ENCODE results near the gene AVP.

- no peak for TF ChIP-seq ZNF384 (IDR thresholded peaks at IDR 0.05)
- TF ChIP-seq BHLHE40 (IDR thresholded peaks at IDR 0.05; ENCODE audit: borderline replicate concordance): no peak
- no peak for TF ChIP-seq FOXA1 (IDR thresholded peaks at IDR 0.05)
- TF ChIP-seq FOXK2 (IDR thresholded peaks at IDR 0.05): no peak
- no peak for TF ChIP-seq ELF4 (IDR thresholded peaks at IDR 0.05)
Observed at GRCh38 chr20:3111995-3112394, 27.5 kb upstream of the AVP start.

Measured in HEK293T (cell line).